AG10803 (cell line): ENCODE results near the gene COPS7B.

Source experiments
- DNase-seq: peaks from one replicate; pipeline ENCODE4 v3.0.0; 2010; ENCODE audit warnings: low read depth
- H3K4me3 ChIP-seq: 2 replicates; pipeline ENCODE4 v1.5.1; 2011; ENCODE audit warnings: mild to moderate bottlenecking, low read length, control low read depth
- CTCF ChIP-seq: conservative IDR thresholded peaks from 2 replicates; pipeline ENCODE4 v1.5.1; 2011; ENCODE audit warnings: mild to moderate bottlenecking, low read length, control low read depth, inconsistent platforms

Gene COPS7B

DNA sequence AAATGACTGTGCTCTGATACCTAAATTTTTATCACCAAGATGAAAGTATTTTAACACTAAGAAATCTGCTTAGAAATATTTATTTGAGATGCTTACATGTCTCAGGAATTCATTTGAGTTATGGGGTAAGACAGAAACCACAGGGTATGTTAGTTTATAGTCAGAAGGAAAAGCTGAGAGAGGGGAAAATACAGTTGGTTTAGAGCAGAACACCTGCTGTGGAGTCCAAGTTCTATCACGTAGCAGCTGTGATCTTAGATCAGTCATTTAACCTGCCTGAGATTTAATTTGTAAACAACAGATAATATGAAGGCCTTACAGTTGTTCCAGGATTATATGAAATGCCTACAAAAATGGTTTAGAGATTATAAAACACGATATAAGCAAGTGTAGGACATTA lies 34.2 kb upstream of the COPS7B start:
- DNase-seq, result no peak
- TF ChIP-seq CTCF, result no peak
- no peak overlapping the region for H3K4me3 ChIP-seq

GRCh38 chr2:231761735-231762134 lies 24.5 kb upstream of the COPS7B start:
- no peak for TF ChIP-seq CTCF
- no peak overlapping the region for H3K4me3 ChIP-seq
- DNase-seq, result no peak

DNA sequence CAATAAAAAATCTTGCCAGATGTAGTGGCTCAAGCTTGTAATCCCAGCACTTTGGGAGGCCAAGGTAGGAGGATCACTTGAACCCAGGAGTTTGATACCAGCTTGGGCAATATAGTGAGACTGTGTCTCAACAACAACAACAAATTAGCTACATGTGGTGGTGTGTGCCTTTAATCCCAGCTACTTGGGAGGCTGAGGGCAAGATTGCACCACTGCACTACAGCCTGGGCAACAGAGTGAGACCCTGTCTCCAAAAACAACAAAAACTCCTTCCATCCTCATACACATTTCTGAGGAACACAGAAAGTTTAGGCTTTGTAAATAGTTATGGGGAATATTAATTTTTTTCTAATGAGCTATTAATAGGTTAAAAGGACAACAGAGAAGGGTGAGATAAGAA lies 22.1 kb upstream of the COPS7B start:
- no peak for DNase-seq
- TF ChIP-seq CTCF, result no peak
- no peak overlapping the region for H3K4me3 ChIP-seq

DNA sequence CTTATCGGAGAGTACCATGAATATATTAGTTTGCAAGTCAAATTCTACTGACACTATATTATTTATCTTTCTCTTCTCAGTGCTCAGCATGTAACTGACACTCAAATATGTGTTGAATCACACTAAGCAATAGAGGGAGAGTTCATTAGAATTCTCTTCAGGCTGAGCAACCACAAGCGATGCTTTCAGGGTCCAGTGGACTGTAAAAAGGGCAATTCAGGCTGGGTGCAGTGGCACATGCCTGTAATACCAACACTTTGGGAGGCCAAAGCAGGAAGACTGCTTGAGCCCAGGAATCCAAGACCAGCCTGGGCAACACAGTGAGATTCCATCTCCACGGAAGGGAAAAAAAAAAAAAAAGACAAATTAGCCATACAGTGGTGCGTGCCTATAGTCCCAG lies 21.5 kb upstream of the COPS7B start:
- no peak for DNase-seq
- no peak overlapping the region for H3K4me3 ChIP-seq
- no peak for TF ChIP-seq CTCF

GRCh38 chr2:231765496-231765929 lies 20.7 kb upstream of the COPS7B start:
- TF ChIP-seq CTCF, result no peak
- no peak for DNase-seq
- H3K4me3 ChIP-seq, result no peak overlapping the region

GRCh38 chr2:231769170-231770136 lies 16.8 kb upstream of the COPS7B start:
- no peak for TF ChIP-seq CTCF
- DNase-seq, result no peak
- H3K4me3 ChIP-seq, result no peak overlapping the region
